ENCODE results near the gene HELLS.
A peak's percentile ranks its signal among the peaks of the same experiment; 100 is the strongest.

The HELLS gene

GRCh38 chr10:94627511-94627910 lies 81.9 kb downstream of the HELLS start:
- ATAC-seq (ENCODE audit: insufficient read depth, low read depth) (no peak), DNase-seq (no peak)
- TF ChIP-seq, protein P1, sequence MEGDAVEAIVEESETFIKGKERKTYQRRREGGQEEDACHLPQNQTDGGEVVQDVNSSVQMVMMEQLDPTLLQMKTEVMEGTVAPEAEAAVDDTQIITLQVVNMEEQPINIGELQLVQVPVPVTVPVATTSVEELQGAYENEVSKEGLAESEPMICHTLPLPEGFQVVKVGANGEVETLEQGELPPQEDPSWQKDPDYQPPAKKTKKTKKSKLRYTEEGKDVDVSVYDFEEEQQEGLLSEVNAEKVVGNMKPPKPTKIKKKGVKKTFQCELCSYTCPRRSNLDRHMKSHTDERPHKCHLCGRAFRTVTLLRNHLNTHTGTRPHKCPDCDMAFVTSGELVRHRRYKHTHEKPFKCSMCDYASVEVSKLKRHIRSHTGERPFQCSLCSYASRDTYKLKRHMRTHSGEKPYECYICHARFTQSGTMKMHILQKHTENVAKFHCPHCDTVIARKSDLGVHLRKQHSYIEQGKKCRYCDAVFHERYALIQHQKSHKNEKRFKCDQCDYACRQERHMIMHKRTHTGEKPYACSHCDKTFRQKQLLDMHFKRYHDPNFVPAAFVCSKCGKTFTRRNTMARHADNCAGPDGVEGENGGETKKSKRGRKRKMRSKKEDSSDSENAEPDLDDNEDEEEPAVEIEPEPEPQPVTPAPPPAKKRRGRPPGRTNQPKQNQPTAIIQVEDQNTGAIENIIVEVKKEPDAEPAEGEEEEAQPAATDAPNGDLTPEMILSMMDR (IDR thresholded peaks at IDR 0.05; ENCODE audit: borderline replicate concordance, extremely low read depth, low read length, poor library complexity, severe bottlenecking), result no peak
- TF ChIP-seq EZH2 (IDR thresholded peaks at IDR 0.05; ENCODE audit: borderline replicate concordance, low read depth, low read length, severe bottlenecking), result no peak
- Histone ChIP-seq H3K9ac (ENCODE audit: low read depth, low read length) (no peak overlapping the region), H2AFZ (ENCODE audit: low read depth, low read length) (no peak overlapping the region), H3K4me3 (ENCODE audit: low read depth in 1 of 2, low read length in 2 of 2) (no peak overlapping the region), H3K4me2 (ENCODE audit: insufficient read depth, low read length) (no peak overlapping the region), H3K79me2 (ENCODE audit: insufficient read depth, low read length) (no peaks in the 10 kb centered on the region), H3K27ac (ENCODE audit: low read length) (no peak overlapping the region), H3K27me3 (ENCODE audit: insufficient read depth, low read length, poor library complexity) (no peaks in the 10 kb centered on the region), H3K36me3 (ENCODE audit: insufficient read depth, low read length) (no peaks in the 10 kb centered on the region), H3K9me3 (ENCODE audit: insufficient read depth, low read length, severe bottlenecking) (no peaks in the 10 kb centered on the region), H3K4me1 (ENCODE audit: insufficient read depth, low read length) (no peaks in the 10 kb centered on the region), H4K20me1 (ENCODE audit: insufficient read depth, low read length) (no peaks in the 10 kb centered on the region)

DNA sequence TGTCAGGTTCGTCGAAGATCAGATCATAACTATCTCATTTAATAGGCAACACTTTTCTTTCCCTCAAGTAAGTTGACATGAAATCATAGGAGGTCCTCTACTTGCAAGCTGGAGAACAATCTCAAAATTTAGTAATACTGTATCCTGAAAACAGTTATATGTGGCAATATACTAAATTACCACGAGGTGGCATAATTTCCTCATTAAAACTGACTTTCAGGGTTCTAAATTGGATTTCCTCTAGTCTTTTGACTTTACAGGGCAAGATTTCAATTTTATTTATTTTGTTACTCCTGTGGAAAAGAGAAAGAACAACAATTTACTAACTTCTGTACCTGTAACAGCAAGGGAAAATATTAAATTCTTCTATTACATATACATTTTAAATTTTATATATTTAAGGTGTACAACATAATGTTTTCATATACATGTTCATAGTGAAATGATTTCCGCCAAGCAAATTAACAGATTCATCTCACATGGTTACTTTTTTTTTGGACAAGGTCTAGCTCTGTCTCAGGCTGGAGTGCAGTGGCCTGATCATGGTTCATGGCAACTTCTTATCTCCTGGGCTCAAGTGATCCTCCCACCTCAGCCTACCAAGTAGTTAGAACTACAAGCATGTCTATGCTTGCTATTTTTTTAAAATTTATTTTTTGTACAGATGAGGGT lies 84.6 kb downstream of the HELLS start:
- ATAC-seq (ENCODE audit: insufficient read depth, low read depth), result no peak
- no peaks in the 10 kb centered on the region for H4K20me1 ChIP-seq (ENCODE audit: insufficient read depth, low read length)
- no peak overlapping the region for H3K27ac ChIP-seq (ENCODE audit: low read length)
- H3K27me3 ChIP-seq (ENCODE audit: insufficient read depth, low read length, poor library complexity), result no peaks in the 10 kb centered on the region
- DNase-seq, result no peak
- no peaks in the 10 kb centered on the region for H3K79me2 ChIP-seq (ENCODE audit: insufficient read depth, low read length)
- H2AFZ ChIP-seq (ENCODE audit: low read depth, low read length), result no peak overlapping the region
- H3K4me1 ChIP-seq (ENCODE audit: insufficient read depth, low read length), result no peaks in the 10 kb centered on the region
- no peaks in the 10 kb centered on the region for H3K36me3 ChIP-seq (ENCODE audit: insufficient read depth, low read length)
- H3K9me3 ChIP-seq (ENCODE audit: insufficient read depth, low read length, severe bottlenecking), result no peaks in the 10 kb centered on the region
- H3K4me3 ChIP-seq (ENCODE audit: low read depth in 1 of 2, low read length in 2 of 2), result no peak overlapping the region
- no peak overlapping the region for H3K9ac ChIP-seq (ENCODE audit: low read depth, low read length)
- H3K4me2 ChIP-seq (ENCODE audit: insufficient read depth, low read length), result no peak overlapping the region
- TF ChIP-seq EZH2 (IDR thresholded peaks at IDR 0.05; ENCODE audit: borderline replicate concordance, low read depth, low read length, severe bottlenecking), result no peak
- TF ChIP-seq, protein P1 (IDR thresholded peaks at IDR 0.05; ENCODE audit: borderline replicate concordance, extremely low read depth, low read length, poor library complexity, severe bottlenecking), result peak; percentile 80

DNA sequence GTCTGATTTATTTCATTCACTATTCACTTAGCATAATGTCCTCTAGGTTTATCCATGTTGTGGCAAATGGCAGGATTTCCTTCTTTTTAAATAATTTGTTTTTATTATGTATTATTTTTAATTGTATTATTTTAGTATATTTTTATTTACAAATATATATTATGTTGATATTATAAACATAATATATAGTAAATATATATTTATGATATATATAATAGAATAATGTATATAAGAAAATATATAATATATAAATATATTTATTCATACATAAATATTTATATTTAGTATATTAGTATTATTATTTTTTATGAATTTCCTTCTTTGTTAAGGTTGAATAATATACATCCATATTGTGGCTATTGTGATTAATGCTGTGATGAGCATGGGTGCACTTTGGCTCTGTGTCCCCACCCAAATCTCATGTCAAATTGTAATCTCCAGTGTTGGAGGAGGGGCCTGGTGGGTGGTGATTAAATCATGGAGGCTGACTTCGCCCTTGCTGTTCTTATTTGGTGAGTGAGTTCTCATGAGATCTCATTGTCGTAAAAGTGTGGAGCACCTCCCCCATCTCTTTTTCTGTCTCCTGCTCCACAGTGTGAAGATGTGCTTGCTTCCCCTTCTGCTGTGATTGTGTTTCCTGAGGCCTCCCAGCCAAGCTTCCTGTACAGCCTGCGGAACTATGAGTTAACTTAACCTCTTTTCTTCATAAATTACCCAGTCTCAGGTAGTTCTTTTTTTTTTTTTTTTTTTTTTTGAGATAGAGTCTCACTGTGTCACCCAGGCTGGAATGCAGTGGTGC lies 85.7 kb downstream of the HELLS start:
- no peaks in the 10 kb centered on the region for H3K27me3 ChIP-seq (ENCODE audit: insufficient read depth, low read length, poor library complexity)
- H3K79me2 ChIP-seq (ENCODE audit: insufficient read depth, low read length), result no peaks in the 10 kb centered on the region
- ATAC-seq (ENCODE audit: insufficient read depth, low read depth) (no peak), DNase-seq (no peak)
- no peaks in the 10 kb centered on the region for H3K36me3 ChIP-seq (ENCODE audit: insufficient read depth, low read length)
- no peak overlapping the region for H3K4me3 ChIP-seq (ENCODE audit: low read depth in 1 of 2, low read length in 2 of 2)
- H3K4me2 ChIP-seq (ENCODE audit: insufficient read depth, low read length), result no peak overlapping the region
- TF ChIP-seq, protein P1 (IDR thresholded peaks at IDR 0.05; ENCODE audit: borderline replicate concordance, extremely low read depth, low read length, poor library complexity, severe bottlenecking), result no peak
- no peak for TF ChIP-seq EZH2 (IDR thresholded peaks at IDR 0.05; ENCODE audit: borderline replicate concordance, low read depth, low read length, severe bottlenecking)
- no peak overlapping the region for H2AFZ ChIP-seq (ENCODE audit: low read depth, low read length)
- no peak overlapping the region for H3K9ac ChIP-seq (ENCODE audit: low read depth, low read length)
- H3K27ac ChIP-seq (ENCODE audit: low read length), result no peak overlapping the region
- no peaks in the 10 kb centered on the region for H3K4me1 ChIP-seq (ENCODE audit: insufficient read depth, low read length)
- H4K20me1 ChIP-seq (ENCODE audit: insufficient read depth, low read length), result no peaks in the 10 kb centered on the region
- H3K9me3 ChIP-seq (ENCODE audit: insufficient read depth, low read length, severe bottlenecking), result no peaks in the 10 kb centered on the region
